ENCODE data around the gene PTPRH.
A peak's percentile ranks its signal among the peaks of the same experiment; 100 is the strongest.
"Not testable (repeated sequence)": the region's sequence is repeated elsewhere in the genome, so short reads cannot be mapped to it uniquely, and the experiment has no call there.

Gene PTPRH

DNA sequence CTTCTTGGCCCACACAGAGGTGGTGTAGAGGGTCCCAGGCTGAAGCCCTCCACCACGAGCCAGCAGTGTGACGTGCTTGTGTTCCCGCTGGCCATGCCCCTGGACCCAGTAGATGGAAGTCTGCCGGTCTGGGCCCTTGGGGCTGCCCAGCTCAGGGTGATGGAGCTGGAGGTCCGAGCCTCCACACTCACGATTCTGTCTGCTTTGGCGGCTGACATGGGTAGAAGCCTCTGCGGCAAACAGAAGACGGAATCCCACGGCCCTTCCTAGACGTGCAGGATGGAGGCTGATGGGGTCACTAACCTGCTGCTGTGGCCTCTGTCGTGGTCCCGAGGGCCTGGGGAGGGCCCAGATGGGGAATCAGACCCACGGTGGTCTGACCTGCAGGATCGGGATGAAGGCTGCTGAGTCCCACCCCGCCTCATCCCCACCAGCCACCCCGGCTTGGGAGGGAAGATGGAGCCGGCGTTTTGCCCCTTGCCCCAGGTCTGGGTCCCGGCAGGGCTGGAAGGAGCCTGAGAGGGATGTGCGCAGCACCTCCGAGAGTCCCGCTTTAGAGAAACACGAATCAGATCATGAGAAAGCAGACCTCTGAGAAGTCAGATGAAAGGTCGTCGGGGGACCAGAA is 14.9 kb upstream of the PTPRH start:
- TF ChIP-seq ZNF274 (IDR thresholded peaks at IDR 0.05; ENCODE audit: low read depth, low read length), result no peak
- no peak overlapping the region for H3K4me3 ChIP-seq (ENCODE audit: low read length)

DNA sequence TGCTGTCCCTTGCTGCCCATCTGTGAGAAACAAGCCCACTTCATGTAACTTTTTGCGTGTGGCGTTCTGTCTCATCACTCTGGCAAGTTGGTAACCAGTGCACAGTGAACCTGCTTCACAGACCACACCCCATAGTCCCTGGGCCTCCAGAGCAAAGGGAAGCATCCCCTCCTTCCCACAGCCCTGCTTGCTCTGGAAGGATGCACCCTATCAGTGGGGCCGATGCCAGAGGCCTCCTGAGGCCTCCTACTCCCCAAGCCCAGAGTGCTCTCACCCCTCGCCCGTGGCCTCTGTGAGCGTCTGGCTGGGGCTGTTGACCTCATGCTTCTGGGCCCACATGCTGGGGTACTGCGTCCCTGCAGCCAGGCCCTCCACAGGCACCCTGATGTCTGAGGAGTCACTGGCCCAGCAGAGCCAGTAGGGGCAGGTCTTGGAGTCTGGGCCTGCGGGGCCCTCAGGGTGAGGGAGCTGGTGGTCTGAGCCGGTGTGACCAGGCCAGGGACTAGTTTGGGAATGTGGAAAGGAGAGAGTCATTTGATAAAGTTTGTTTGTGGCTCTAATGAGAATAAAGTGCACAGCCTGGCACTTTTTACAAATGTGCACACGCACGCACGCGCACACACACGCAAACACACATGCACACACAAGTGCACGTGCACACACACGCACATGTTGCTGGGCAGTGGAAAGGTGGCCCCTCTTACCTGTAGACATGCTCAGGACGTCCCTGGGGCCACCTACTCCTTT is 14.2 kb upstream of the PTPRH start:
- H3K4me3 ChIP-seq (ENCODE audit: low read length), result no peak overlapping the region
- TF ChIP-seq ZNF274 (IDR thresholded peaks at IDR 0.05; ENCODE audit: low read depth, low read length), result no peak

DNA sequence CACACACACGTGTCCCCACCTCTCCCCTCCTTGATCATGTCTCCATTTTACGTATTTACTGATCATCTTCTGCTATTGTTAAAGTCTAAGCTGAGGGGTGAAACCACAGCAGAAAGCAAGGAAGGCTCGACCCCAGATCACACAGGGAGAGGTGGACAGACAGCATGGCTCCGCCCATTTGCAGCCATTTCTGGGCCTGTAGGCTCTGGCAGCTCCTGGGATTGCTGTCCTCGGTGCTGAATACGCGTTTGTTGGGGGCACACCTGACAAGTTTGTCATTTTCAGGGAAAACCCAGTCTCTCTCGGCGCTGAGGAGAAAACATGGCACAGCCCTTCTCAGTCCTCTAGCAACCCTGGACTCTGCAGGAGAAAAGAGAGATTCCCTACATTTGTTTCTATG is 11.2 kb upstream of the PTPRH start:
- H3K4me3 ChIP-seq (ENCODE audit: low read length), result no peak overlapping the region
- no peak for TF ChIP-seq ZNF274 (IDR thresholded peaks at IDR 0.05; ENCODE audit: low read depth, low read length)

DNA sequence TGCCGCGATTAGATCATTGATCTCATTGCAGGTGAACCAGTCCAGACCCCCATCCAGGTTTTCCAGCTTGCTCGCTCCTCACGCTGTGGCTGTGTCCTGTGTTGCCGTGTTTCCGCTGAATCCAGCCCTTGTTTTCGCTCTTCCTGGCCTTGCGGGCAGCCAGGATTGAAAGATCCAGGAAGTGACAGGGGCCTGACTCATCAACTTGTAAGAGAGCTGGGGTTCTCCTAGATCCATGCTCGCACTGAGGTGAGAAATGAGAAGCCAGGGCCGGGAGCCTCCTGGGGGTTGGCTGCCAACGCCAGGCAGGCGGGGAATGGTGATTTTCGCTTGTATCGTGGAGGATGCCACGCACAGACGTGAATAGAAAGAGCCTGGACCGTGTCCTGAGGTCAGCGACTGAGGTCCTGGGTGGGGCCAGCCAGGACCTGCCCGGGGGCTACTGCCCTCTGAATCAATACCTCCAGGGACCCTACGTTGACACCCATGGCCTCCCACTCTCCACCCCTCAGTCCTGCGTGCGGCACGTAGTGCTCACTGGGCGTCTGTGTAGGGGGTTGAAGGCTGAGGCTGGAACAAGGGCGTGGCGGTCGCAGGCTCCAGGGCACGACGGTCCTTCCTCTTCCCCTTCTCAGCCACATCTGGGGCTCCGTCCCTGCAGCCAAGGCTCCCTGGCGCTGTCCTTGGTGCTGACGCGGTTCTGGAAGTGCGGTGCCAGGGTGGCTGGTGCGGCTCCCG is 7.3 kb upstream of the PTPRH start:
- no peak for TF ChIP-seq ZNF274 (IDR thresholded peaks at IDR 0.05; ENCODE audit: low read depth, low read length)

DNA sequence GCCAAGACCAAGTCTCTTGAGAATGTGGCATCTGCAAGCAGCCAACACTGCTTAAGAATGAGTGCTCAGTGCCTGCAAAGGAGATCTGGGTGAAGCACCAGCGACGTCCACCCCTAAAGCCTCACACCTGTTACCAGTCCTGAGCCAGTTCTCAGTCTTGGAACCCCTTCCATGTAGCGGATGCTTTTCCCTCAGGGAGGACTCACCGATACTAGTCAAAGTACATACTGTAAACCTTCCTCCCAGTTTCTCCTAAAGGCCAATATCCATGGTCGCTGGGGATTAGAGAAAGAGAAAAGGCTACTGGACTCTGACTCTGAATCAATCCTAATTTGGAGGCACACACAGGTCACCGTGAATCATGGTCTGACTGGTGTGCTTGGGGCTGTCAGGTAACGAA is 4.2 kb upstream of the PTPRH start:
- H3K4me3 ChIP-seq (ENCODE audit: low read length), result no peak overlapping the region
- no peak for TF ChIP-seq ZNF274 (IDR thresholded peaks at IDR 0.05; ENCODE audit: low read depth, low read length)

More for the DNA sequence above, 7.3 kb upstream of the PTPRH start:
- H3K4me3 ChIP-seq (ENCODE audit: low read length), result peak overlapping the region; percentile 27; the same call in 1 of the 2 replicates

DNA sequence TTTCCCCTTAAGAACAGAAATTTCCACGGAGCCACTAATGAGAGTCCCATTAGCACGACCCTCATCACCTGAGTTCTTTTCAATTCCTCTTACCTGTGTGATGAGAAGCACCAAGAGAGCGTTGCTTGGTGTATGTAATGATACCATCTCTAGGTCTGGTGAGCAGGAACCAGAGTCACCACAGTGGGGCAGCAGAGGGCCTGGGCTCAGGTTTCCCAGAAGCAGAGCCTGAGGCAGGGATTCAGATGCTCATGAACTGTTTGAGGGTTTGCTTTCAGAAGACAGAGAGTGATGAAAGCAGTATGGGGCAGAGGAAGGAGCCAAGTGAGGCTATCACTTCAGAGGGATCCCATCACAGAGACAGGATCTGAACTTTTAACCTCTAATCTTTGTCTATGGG is 3.1 kb upstream of the PTPRH start:
- H3K4me3 ChIP-seq (ENCODE audit: low read length), result no peak overlapping the region
- TF ChIP-seq ZNF274 (IDR thresholded peaks at IDR 0.05; ENCODE audit: low read depth, low read length), result no peak

DNA sequence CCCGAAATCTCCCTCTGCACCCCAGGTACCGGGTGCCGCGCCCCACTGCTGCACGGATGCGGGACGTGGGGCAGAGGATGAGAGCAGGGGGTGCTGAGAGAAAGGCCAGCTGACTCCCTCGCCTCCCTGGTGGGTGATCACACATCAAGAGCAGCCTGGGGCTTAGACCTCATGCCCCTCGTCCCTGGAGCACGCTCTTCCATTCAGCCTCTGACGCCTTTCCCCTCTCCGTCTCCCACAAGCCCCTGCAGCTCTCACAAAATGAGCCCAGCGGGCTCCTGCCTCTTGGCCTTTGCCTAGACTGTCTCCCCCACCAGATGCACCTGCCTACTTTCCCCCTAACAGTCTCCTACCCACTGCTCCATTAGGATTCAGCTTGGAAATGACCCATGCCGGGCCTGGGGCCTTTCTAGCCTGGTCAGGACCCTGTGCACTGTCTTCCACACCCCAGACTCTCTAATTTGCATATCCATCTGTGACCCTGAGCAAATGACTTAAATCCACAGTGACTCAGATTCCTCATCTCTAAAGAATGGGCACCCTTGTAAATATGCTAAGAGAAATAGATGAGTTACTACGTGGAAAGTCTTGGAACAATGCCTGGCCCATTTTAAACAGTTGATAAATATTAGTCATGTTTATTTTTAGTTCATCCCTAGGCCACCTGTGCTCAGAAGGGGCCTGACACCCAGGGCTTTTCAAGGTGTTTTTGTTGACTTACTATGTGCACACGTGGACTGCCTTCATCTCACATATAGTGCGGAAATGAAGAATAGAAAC is 582 bp upstream of the PTPRH start:
- H3K4me3 ChIP-seq (ENCODE audit: low read length), result no peak overlapping the region
- no peak for TF ChIP-seq ZNF274 (IDR thresholded peaks at IDR 0.05; ENCODE audit: low read depth, low read length)

DNA sequence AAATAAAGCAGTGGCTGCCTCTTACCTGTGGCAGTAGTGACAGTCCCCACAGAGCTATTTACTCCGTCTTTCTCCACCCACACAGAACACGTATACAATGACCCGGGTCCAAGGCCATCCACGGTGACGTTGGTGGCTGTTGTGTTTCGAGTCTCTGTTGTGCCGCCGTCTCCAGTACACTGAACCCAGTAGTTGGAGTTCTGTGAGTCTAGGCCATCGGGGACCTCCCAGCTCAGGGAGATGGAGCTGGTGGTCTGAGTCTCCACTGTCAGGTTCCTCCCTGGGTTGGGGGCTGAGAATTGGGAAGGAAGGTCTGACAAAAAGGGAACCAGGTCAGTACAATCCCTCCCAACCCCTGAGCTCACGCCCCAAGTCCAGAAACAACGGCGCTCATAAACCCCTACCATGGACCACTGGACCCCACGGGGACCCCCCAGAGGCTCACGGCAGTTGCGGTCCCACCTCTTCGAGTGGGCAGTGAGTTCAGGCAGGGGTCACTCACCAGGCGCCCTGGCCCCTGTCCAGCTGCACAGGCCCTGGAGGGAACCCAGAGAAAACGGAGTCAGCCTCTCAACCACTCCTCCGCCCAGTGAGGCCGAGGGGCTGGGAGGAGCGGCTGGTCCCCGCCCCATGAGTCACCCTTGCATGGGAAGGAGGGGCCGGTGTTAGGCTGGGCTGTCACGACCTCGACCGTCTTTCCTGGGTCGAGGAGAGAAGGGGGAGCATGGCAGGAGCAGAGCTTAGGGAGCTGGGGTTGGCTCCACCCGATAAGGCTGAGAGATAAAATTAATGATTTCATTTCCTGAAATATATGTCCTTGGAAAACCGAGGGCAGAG is 2.4 kb downstream of the PTPRH start:
- H3K4me3 ChIP-seq (ENCODE audit: low read length), result no peak overlapping the region
- TF ChIP-seq ZNF274 (IDR thresholded peaks at IDR 0.05; ENCODE audit: low read depth, low read length), result no peak

DNA sequence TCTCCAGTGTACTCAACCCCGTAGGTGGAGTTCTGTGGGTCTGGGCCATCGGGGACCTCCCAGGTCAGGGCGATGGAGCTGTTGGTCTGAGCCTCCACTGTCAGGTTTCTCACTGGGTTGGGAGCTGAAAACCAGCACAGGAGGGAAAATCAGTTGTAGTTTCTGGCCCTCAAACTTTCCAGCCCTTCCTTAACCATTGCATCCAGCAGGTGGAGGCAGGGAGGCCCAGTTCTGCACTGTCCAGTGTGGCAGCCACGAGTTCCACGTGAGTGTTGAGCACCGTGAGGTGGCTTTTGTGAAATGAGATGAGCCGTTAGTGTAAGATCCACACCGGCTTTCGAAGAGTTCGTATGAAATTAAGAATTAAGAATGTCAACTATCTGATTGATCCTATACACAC is 7.1 kb downstream of the PTPRH start:
- H3K4me3 ChIP-seq (ENCODE audit: low read length), result not testable (repeated sequence)

DNA sequence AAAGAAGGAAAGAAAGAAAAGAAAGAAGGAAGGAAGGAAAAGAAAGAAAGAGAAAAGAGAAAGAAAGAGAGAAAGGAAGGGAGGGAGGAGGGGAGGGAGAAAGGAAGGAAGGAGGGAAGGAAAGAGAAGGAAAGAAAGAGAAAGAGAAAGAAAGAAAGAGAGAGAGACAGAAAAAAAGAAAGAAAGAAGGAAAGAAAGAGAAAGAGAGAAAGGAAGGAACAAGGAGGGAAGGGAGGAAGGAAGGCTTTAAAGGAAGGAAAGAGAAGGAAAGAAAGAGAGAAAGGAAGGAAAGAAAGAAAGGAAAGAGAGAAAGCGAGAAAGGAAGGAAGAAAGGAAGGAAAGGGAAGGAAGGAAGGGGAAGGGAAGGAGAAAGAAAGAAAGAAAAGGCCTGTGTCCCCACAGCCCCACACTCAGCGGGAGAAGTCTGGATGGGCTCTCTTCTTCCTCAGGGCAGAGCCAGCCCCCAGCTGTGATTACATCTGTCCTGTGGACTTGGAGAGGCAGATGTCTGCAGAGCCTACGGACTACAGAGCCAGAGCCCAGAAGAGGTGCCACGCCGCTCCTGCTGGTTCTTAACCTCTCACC is 9.6 kb downstream of the PTPRH start:
- no peak overlapping the region for H3K4me3 ChIP-seq (ENCODE audit: low read length)
- TF ChIP-seq ZNF274 (IDR thresholded peaks at IDR 0.05; ENCODE audit: low read depth, low read length), result no peak

DNA sequence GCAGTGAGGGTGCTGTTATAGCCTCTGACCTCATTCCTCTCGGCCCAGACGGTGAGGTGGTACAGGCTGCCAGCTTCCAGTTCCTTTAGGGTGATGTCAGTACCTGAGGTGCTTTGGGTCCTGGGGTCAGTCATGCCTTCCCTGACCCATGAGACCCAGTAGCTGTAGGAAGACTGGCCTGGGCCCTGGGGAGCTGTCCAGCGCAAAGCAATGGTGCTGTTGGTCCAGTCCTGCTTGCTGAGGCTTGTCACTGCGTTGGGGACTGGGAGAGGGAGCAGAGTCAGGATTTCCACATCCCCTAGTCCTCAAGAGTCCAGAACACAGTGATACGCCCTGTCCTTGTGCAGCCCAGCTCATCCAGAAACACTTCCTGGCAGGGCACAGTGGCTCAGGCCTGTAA is 10.7 kb downstream of the PTPRH start:
- no peak overlapping the region for H3K4me3 ChIP-seq (ENCODE audit: low read length)
- no peak for TF ChIP-seq ZNF274 (IDR thresholded peaks at IDR 0.05; ENCODE audit: low read depth, low read length)

DNA sequence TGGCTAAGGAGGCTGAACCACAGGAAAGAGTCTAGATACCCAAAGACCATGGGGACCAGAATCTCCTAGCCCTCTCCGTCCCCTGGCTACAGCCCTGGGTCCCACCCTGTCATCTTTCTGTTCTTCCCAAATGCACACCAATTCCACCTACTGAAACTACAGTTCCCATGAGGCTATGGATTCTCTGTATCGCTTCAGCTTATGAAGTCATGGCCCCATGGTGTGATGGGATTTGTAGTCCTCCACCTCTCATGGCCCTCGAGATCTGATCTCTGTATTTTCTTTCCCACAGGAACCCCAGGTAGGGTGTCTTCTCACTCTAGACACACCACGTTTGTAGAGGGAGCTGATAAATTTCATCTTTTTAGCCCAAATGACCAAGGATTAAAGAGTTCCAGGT is 11.8 kb downstream of the PTPRH start:
- TF ChIP-seq ZNF274 (IDR thresholded peaks at IDR 0.05; ENCODE audit: low read depth, low read length), result no peak
- H3K4me3 ChIP-seq (ENCODE audit: low read length), result no peak overlapping the region

DNA sequence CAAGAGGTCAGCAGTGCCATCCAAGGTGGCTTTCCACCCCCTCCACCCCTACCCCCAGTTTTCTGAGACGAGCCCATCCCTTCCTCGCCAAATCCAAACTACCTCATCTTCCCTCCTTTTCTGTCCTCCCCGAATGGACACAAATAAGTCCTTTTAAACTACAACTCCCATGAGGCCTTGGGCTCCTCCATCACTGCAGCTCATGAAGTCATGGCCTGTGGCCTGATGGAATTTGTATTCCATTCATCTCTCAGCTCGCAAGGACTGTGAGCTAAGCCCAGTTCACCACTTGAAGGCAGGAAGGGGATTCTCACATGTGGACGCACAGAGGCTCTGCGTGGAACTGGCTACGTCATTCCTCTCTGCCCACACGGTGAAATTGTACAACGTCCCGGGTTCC is 12.5 kb downstream of the PTPRH start:
- H3K4me3 ChIP-seq (ENCODE audit: low read length), result no peak overlapping the region
- TF ChIP-seq ZNF274 (IDR thresholded peaks at IDR 0.05; ENCODE audit: low read depth, low read length), result no peak
